Activated T-helper 1 cell treated with anti-CD3 and anti-CD28 coated beads, Interleukin-2, amount 50 U/mL, for 16 hours (primary cell): ENCODE data around the gene TOLLIP.
"Not testable (repeated sequence)": the region's sequence is repeated elsewhere in the genome, so short reads cannot be mapped to it uniquely, and the experiment has no call there.

ENCODE experiments used
- DNase-seq, 2 donors: peaks; one replicate each; pipeline ENCODE4 v3.0.0-alpha.2; 2020; ENCODE audit warnings: low read depth in 1 of 2, low spot score in 1 of 2

TOLLIP gene

DNA sequence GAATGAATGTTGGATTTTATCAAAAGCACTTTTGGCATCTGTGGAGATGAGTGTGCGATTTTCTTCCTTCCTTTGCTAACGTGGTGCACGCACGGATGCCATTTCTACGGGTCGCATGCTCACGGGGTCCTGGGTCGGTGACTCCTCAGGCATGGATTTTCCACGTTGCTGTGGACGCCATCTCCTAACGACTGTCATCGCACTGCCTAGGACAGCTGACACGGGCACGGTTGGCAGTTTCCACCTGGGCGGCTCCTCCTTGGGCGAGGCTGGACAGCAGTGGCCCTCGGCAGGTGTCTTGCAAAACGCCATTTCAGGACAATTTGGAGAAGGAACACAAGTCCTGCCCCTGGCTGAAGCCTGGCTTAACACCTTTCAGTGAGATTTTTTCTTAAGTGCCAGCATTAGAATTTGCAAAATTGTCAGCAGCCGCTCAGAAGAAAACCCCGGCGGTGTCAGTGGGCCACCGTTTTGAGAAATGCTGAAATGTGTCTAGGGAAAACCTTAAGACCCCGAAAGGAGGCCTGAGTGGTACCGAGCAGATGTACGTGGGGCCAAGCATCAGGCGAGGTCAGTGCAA, 34.7 kb upstream of the TOLLIP start:
- no peak for DNase-seq

DNA sequence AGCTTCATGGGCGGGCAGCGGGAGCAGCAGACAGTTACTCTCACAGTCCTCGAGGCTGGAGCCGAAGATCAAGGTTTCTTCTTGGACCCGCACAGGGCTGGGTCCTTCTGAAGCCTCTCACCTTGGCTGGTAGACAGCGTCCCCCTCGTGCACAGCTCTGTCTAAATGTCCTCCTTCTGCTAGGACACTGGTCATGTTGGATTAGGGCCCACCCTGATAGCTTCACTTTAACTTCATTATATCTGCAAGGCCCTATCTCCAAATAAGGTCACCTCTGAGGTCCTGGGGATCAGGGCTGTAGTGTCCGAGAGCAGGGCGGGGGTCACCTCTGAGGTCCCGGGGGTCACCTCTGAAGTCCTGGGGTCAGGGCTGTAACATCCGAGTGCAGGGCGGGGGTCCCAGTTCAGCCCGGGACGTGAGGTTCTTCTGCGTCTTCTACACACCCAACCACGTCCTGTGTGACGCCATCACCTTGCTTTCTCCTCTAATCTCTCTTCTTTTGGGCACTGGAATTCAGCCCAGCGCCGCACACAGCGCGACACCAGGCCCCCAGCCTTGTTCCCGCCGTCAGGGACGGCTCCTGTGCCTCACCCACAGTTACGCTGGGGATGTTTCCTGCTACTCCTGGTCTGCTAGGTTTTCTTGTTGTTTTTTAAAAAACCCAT, 34.1 kb upstream of the TOLLIP start:
- no peak for DNase-seq

DNA sequence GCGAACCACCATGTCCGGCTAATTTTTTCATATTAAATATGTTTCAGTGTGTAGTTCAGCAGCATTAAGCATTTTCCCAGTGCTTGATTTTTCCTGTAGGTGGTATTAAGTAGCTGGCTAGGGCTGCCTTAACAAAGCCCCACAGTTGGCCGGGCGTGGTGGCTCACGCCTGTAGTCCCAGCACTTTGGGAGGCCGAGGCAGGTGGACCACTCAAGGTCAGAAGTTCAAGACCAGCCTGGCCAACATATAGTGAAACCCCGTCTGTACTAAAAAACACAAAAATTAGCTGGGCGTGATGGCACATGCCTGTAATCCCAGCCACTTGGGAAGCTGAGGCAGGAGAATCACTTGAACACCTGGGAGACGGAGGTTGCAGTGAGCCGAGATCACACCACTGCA, 33.5 kb upstream of the TOLLIP start:
- no peak for DNase-seq

DNA sequence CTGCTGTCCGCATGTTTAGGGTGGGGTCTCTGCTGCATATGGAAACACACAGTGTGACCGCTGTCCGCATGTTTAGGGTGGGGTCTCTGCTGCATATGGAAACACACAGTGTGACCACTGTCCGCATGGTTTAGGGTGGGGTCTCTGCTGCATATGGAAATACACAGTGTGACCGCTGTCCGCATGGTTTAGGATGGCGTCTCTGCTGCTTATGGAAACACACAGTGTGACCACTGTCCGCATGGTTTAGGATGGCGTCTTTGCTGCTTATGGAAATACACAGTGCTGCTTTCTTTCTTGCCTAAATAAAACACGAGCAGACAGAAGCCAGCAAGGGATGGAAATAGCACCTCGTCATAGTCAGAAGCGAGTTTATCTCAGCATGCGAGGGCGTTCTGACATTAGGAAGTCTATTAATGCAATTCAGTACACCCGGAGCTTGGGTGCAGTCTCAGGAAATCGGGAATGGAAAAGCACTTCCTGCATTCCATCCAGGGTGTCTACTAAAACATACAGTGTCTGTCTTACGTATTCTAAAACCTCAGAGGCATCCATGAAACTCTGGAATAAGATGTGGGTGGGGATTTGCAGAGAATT, 32.6 kb upstream of the TOLLIP start:
- no peak for DNase-seq

DNA sequence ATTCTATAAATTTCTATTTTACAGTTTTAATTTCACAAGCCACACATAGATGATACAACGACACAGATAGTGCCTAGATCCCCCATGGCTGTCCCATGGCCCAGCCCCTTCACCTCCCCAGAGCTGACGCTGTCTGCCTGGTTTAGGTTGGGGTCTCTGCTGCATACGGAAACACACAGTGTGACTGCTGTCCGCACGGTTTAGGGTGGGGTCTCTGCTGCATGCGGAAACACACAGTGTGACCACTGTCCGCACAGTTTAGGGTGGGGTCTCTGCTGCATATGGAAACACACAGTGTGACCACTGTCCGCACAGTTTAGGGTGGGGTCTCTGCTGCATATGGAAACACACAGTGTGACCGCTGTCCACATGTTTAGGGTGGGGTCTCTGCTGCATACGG, 31.8 kb upstream of the TOLLIP start:
- not testable (repeated sequence) for DNase-seq

DNA sequence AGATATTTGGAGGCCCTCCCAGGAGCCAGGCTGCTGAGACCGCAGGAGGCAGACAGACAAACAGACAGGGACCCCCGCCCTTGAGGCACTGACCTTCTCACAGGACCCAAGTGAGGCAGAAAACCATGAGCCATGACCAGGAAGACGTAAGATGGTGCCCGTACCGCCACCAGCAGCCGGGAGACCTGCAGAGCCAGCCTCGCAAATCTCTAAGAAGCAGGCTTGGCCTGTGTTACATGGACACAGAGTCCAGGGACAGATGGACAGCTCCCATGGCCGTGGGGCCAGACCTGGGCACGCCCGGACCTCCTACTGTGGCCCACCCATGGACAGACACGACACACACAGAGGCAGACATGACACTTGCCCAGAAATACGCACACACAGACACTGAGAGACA, 30.7 kb upstream of the TOLLIP start:
- DNase-seq = no peak

DNA sequence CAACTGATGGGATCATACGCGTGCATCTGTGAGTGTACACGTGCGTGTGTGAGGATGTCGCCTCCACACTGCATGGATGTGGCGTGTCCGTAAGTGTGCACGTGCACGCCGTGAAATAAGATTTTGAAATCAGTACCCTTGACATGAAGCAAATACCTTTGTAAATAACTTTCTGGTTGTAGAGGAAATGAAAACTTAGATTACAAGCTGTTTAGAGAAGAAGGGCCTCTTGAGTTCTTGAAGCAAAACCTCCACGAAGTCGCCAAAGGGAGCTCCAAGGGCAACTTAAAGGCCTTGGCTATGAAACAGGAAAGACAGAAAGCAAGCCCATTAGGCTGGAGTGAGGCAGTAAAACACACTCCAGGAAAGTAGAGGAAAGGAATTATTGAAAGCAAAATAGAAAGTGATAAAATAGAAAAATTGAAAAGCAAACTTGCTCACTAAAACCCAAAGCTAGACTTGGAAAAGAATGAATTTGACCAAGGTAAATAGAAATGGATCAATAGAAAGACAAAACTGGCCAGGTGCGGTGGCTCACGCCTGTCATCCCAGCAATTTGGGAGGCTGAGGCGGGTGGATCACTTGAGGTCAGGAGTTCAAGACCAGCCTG, 29.7 kb upstream of the TOLLIP start:
- no peak for DNase-seq

DNA sequence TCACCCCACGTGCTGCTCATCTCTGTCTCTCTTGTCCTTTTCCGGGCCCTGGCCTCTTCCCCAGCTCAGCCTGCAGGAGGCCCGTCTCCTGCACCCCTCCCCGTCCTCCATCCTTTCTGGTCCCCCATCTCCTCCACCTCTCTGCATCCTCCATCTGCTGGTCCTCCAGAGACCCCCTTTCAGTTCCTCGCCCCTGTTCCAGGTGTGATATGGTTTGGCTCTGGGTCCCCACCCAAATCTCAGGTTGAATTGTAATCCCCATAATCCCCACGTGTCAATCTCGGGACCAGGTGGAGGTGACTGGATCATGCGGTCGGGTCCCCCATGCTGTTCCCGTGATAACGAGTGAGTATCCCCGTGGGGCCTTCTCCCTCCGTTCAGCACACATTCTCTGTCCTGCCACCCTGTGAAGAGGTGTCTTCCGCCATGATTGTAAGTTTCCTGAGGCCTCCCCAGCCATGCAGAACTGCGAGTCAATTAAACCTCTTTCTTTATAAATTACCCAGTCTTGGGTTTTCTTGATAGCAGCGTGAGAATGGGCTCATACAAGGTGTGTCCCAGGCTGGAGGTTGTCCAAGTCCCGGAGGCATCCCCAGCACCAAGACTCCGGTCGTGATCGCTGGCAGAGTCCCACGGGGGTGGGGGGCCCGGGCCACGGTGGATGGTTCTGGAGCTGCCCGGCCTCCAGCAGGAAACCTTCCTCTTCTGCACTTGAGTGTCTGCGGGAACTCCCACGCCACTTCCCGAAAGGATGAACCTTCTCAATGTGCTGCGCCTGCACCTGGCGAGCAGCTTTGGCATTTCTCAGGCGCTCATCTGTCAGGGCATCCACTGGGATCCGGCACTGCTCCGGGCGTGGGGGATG, 29.0 kb upstream of the TOLLIP start:
- DNase-seq = no peak

DNA sequence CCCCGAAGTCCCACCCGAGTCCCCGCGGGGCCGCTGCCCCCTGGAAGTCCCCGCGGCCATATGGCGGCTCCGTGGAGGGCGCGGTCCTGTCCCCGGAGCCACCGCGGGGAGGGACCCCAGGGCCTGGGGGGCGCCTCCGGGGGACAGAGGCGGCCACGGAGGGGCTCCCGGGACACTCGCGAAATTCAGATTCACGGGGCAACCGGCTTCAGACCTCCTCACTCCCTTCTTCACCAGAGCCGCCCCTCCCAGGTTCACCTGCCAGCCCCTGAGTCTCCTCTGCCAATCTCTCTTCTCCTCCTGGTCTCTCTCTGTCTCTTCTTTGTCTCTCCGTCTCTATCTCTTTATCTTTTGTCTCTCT, 28.2 kb upstream of the TOLLIP start:
- no peak for DNase-seq

DNA sequence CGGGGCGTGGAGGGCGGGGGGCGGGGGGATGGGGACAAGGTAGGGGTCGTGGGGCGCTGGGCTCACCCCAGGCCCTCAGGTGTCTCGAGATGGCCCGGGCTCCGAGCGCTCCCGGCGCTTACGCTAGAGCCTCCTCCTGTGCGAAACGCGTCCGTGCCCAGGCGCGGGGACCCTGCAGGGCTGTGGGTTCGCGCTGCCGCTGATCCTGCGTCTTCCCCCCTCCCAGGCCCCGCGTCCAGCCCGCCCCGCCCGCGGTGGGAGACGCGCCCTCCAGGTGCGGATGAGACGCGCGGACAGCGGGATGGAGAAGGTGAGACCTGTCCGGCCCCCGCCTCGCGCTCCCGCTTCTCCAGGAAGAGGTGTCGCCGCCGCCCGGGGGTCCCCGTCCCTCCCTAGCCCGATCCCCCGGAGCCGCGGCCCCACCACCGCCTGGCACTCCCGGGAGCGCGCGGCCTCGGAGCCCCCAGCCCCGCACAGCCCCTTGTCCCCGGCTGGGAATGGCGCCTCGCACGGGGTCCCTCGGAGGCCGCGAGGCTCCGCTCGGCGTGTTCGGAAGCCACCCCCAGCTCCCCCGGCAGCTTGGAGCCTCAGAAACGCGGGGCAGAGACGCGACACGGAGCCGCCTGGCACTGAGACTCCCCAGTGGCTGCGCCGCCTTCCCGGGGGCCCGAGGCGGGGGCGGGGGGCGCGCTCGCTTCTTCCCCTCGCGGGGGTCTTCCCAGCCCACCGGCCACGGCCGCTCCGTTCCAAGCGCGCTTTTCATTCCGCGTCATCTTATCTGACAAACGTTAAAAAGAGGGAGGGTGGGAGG, 27.6 kb upstream of the TOLLIP start:
- peak in 1 of 2 donors; percentile 31 for DNase-seq

DNA sequence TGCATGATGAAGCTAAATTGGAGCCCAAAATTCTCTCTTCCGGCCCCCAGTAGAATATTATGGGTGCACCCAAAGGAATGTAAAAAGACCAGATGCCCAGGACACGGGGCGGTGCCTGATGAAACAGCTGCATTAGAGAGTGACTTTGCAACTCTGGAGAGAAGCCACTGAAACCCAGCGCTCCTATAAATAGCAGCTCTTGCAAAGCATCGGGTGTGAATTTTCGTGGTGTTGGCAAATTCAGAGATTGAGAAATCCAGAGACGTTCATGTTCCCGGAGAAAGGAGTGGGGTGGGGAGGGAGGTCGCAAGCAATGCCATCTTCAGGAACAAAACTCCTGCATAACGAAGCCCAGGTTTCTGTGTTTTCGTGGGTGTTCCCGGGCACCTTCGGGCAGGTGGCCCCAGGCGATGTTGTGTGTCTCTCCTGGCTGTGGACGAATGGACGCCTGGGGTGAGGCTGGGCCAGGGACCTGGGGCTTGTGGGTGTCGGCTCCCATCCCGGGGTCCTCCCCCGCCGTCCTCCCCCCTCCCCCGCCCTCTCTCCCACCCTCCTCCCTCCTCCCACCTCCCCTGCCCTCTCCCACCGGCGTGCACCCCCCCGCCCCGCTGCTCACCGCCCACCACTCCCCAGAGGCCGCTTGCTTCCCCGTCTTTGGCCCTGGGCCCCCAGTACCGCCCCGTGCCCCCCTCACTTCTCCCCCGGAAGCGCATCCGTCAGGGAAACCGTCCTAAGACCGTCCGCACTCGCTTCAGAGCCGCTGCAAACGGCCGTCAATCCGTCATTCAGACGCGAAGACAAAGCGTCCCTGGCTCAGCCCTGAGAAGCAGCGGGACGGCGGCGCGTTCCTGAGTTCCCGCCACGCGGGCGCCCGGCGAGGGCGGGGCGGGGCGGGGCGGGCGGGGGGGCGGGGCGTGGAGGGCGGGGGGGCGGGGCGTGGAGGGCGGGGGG, 26.7 kb upstream of the TOLLIP start:
- DNase-seq = peak; percentile 24 to 45

DNA sequence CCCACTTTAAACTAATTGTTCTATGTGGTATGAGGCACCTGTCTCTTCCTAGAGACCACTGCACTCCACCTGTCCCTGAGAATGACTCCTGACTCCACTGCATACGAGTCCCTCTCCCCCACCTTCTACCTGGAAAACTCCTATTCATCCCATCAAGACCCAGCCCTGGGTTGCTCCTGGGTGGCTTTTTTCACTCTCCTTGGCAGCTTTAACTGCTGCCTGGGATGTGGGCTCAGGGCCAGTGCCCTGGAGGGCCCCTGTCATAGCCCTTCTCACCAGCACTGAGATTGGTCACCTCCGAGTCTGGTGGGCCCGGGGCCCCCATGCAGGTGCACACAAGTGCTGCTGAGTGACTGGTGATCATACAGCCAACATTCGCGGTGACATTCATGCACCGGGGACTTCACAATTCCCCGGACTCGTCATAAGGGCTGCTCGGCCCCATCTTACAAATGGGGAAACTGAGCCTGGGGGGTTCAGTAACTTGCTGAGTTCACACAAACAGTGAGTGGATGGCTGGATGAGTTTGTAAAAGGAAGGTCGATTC, 25.9 kb upstream of the TOLLIP start:
- no peak for DNase-seq

DNA sequence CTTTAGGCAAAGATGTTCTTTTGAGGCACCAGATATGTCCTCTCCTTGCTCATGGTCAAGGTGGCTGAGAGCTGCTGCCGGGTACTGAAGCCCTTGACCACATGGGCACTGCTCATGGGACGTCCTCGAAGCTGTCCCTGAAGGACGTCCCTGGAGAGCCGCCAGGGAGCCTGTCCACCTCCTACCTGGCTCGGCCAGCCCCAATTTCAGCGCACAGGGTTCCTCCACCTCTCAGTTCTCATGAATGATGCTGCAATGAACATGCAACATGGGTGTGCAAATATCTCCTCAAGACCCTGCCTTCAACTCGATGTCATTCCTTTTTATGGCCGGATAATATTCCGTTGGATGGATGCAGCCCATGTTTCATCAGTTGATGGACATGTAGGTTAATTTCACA, 24.4 kb upstream of the TOLLIP start:
- DNase-seq = no peak

DNA sequence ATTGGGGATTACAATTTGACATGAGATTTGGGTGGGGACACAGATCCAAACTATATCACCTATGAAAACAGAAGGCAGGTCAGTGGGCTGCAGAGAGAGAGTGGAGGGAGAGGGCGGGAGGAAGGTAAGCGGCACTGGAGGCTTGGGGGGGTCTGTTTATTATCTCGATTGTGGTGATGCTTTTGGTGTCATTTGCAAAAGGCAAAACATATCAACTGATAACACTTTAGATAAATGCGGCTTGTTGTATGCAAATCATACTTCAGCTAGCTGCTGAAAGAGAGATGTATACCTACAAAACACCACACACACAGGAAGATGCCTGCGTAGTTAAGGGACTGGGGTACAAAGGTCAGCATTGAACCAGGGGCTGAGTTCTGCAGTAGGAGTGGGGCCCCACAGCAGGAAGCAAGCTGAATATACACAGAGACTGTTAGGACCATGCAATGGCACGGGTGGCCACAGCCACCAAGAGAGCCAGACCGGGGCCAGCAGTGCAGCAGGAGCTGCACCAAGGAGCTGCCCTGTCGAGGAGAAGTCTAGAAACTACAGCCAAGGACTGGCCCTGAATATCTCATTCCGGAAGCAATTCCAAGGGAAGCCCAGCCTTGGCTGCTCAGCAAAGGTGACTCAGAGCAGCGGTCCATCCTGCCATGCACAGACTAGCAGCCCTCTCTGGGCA, 23.8 kb upstream of the TOLLIP start:
- no peak for DNase-seq

DNA sequence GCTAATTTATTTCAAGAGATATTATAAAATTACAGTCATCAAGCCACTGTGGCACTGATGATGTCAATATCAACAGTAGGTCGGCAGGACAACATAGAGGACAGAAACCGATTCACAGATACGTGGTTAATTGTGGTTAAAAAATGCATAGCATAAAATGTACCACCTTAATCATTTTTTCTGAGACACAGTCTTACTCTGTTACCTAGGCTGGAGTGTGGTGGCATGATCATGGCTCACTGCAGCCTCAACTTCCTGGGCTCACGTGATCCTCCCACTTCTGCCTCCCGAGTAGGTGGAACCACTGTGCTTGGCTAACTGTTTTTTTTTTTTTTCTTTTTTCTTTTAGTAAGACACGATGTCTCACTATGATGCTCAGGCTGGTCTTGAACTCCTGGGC, 21.0 kb upstream of the TOLLIP start:
- no peak for DNase-seq

DNA sequence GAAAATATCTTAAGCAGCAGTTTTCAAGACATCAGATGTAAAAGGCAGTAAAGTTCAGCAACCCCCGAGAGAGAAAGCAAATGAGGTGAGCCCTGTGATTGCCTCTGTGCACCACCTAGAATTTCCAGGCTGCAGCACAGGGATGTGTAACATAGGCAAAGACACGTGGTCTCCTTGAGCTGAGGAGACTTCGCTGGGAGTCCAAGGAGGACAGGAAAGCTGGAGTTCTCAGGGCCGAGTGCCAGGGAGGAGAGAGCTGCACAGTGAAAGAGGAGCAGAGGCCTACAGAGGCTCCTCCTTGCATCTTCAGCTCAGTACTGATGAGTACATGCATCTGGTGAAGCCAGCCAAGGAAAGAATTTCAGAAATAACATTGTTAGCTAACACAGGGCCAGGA, 17.6 kb upstream of the TOLLIP start:
- DNase-seq = no peak

DNA sequence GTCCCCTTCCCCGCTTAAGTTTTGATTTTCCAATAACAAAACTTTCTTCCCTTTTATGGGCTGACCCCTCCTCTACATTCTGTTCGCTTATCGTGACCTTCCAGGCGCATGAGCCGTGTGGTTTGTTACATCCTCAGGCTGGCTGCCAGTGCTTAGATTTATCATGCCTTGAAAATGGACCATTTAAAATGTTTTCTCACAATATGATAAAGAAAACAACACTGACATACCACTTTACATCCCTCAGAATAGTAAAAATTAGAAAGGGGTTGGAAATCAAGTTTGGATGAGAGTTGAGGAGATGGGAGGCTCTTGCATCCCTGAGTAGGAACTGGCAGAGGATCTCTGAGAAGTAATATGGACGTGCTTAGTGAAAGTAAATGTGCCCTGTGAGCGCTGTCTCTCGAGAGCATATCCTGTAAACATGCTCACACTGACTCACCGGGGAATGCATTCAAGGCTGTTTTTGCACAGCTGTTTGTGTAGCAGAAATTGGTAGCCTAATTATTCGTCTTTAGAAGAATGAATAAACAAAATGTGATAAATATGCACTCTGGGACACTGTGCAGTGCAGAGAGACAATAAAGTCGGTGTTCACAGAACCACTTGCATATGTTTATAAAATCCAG, 17.1 kb upstream of the TOLLIP start:
- DNase-seq = no peak

DNA sequence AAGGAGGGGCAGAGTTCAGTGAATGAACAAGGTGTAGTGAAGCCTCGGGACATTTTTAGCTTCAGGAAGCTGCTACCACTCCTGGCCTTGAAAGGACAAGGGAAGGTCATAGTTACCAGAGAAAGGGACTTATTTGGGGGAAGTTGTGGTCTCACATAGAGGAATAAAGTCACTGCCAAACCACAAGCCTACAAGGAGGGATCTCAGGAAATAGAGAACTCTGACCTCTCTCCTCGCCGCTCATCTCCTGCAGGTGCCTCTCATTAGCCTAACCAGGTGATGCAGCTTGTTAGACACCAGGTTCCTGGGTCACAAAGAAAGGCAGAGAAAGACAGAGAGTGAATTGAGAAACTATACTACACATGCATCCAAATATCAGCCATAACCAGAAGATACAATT, 14.3 kb upstream of the TOLLIP start:
- no peak for DNase-seq
